ENCODE data around the gene THOC6.
"Not testable (repeated sequence)": the region's sequence is repeated elsewhere in the genome, so short reads cannot be mapped to it uniquely, and the experiment has no call there.

Gene THOC6

DNA sequence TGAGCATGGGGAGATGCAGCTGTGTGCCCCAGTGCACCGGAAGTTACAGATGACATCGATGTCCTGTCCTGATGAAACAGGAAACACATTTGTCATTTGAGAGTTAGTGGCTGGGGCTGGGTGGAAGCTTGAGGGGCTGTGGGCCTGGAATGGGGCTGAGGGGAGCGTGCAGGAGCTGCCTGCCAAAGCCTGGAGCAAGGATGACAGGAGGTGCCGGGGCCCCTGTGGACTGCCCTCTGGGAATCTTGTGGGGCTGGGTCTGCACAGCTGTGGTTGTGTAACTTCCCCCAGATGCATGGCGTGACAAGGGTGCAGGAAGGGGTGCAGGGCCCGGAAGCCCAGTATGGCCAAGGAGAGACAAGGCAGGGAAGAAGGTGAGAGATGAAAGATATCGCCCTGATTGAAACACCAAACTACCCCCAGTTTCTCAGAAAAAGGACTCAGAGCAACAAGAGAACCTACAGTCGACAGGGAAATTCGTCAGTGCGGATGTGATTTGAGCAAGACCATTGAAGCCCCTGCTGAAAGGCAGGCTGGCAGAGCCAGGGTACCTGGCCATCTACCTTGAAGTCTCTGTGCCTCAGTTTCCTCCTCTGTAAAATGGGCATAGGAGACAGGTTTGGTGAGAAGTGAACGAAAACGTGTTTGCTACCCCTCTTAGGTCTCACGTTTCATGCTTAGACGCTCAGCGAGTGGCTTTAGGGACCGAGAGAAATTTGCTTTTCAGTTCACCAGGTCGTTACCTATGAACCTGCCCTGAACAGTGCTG lies 31.3 kb downstream of the THOC6 start:
- in situ Hi-C loops (cut with HindIII; ENCODE audit: low sequenced_read_pairs), result no loop called here
- H3K4me3 ChIP-seq (ENCODE audit: low read depth, low read length), result no peak overlapping the region
- TF ChIP-seq CTCF (IDR thresholded peaks at IDR 0.05; ENCODE audit: low read depth, low read length, missing control alignments), result no peak
- no peak for DNase-seq (ENCODE audit: low read depth)

GRCh38 chr16:3055734-3056115 lies 31.9 kb downstream of the THOC6 start:
- H3K4me3 ChIP-seq (ENCODE audit: low read depth, low read length); in situ Hi-C loops (cut with HindIII; ENCODE audit: low sequenced_read_pairs): not testable (repeated sequence)

GRCh38 chr16:3056336-3057180 lies 32.7 kb downstream of the THOC6 start:
- DNase-seq (ENCODE audit: low read depth), result no peak
- TF ChIP-seq CTCF (IDR thresholded peaks at IDR 0.05; ENCODE audit: low read depth, low read length, missing control alignments), result no peak
- H3K4me3 ChIP-seq (ENCODE audit: low read depth, low read length), result no peak overlapping the region
- in situ Hi-C loops (cut with HindIII; ENCODE audit: low sequenced_read_pairs), result no loop called here

More at GRCh38 chr16:3055734-3056115, 31.9 kb downstream of the THOC6 start:
- DNase-seq (ENCODE audit: low read depth), result not testable (repeated sequence)

GRCh38 chr16:3057181-3058138 lies 33.6 kb downstream of the THOC6 start:
- no peak for DNase-seq (ENCODE audit: low read depth)
- in situ Hi-C loops (cut with HindIII; ENCODE audit: low sequenced_read_pairs), result no loop called here
- H3K4me3 ChIP-seq (ENCODE audit: low read depth, low read length), result peak overlapping the region; percentile 84
- no peak for TF ChIP-seq CTCF (IDR thresholded peaks at IDR 0.05; ENCODE audit: low read depth, low read length, missing control alignments)

GRCh38 chr16:3058139-3059030 lies 34.5 kb downstream of the THOC6 start:
- TF ChIP-seq CTCF (IDR thresholded peaks at IDR 0.05; ENCODE audit: low read depth, low read length, missing control alignments), result no peak
- peak overlapping the region; percentile 84 for H3K4me3 ChIP-seq (ENCODE audit: low read depth, low read length)
- no peak for DNase-seq (ENCODE audit: low read depth)
- in situ Hi-C loops (cut with HindIII; ENCODE audit: low sequenced_read_pairs), result no loop called here

DNA sequence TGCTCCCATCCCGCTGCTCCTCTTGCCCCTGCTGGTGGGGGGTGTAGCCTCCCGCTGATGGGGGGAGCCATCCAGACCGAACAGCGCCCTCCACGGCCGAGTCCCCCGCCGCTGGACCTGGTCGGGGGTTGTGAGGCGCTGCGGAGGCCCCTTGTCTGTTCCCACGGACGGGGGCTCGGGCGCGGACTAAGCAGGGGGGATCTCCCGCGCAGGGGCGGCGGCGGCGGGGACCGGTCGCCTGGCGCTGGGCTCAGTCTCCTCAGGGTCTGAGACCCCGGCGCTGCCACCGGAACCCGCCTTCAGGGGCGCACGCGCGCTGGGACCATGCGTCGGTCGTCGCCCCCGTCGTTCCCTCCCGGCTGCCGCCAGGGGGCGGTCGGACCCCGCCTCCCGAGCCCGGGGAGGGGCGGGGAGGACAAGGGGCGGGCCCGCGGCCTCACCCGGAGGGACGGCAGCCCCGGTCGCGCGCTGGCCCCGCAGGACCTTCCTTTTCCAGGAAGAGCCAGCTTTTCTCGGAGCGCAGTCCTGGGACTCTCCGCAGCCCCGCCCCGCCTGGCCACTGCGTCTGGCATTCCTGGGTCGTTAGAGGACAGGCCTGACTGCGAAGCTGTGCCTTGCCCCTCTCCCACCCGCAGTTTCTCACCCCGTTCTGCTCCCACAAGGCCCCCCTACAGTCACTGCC lies 35.3 kb downstream of the THOC6 start:
- peak; percentile 65 for TF ChIP-seq CTCF (IDR thresholded peaks at IDR 0.05; ENCODE audit: low read depth, low read length, missing control alignments)
- in situ Hi-C loops (cut with HindIII; ENCODE audit: low sequenced_read_pairs), result no loop called here
- DNase-seq (ENCODE audit: low read depth), result peak; percentile 34
- H3K4me3 ChIP-seq (ENCODE audit: low read depth, low read length), result peak overlapping the region; percentile 84

Measured in astrocyte of the cerebellum (primary cell).